Cardiac ventricle fibroblast (primary cell): ENCODE data around the gene TRIM75. TPM values are rescaled to one million over a fixed set of nuclear protein-coding genes. Genes with fewer than 3 reads are reported as not detected.

ENCODE experiments used
- total RNA-seq: library from RNA; depleted of rRNA; stranded (reverse); fragments of >200 nt; gene quantifications from 2 replicates; pipeline ENCODE4 v1.2.3, GENCODE V29; 2015

Gene TRIM75
- not detected in 2 replicates for total RNA-seq

GRCh38 chr4:165053645-165054044 lies at the start of gene TRIM75:
Gene TRIM75, plus strand, starts transcription at chr4:165053866. Its CDS starts 5,282 bp downstream, at chr4:165059148.

GRCh38 chr4:165031436-165032211 lies 22.0 kb upstream of the TRIM75 start, which contains the start of gene TRIM60:
Gene TRIM60, plus strand, starts transcription at chr4:165031999. Its CDS starts 8,074 bp downstream, at chr4:165040073.

Other genes starting within 250 kb of the TRIM75 start
- gene APELA, start 176.7 kb upstream of the TRIM75 start, total RNA-seq, result not detected in 2 replicates
- gene TRIM61, start 76.2 kb upstream of the TRIM75 start, total RNA-seq, result 1.6 and 2.7 TPM in 2 replicates
- gene TRIM60, start 21.9 kb upstream of the TRIM75 start, total RNA-seq, result not detected in 2 replicates
- gene TMEM192, start 59.0 kb downstream of the TRIM75 start, total RNA-seq, result 8.2 and 12.9 TPM in 2 replicates
- 5.8 and 6.4 TPM in 2 replicates for gene KLHL2, start 153.7 kb downstream of the TRIM75 start, total RNA-seq